Thoracic aorta (tissue), 2 donors: ENCODE results near the gene USF3. TPM values are rescaled to one million over a fixed set of nuclear protein-coding genes. Genes with fewer than 3 reads are reported as not detected.

Experiments used
- ATAC-seq: fragments of 150-250 bp; one replicate; pipeline ENCODE4 v1.8.0; 2017; ENCODE audit warnings: low read depth; ENCODE audit not compliant: insufficient number of reproducible peaks, low FRiP score
- DNase-seq: peaks from one replicate; pipeline ENCODE4 v3.0.0-alpha.2; 2020; ENCODE audit warnings: low spot score
- H3K27ac ChIP-seq, 2 donors: fragments of 200-600 bp; sonication (generic); 1 replicate in 1 of 2; 2 replicates in 1 of 2; pipeline ENCODE4 v1.5.1; 2016; ENCODE audit warnings: mild to moderate bottlenecking in 2 of 2, moderate library complexity in 2 of 2
- H3K27me3 ChIP-seq: fragments of 200-600 bp; sonication (generic); replicated peaks from 2 replicates; pipeline ENCODE4 v1.6.0; 2016; ENCODE audit warnings: mild to moderate bottlenecking; ENCODE audit not compliant: insufficient read depth
- H3K36me3 ChIP-seq: fragments of 200-600 bp; sonication (generic); one replicate; pipeline ENCODE4 v1.5.1; 2016
- H3K4me1 ChIP-seq, 2 donors: fragments of 200-600 bp; sonication (generic); 1 replicate in 1 of 2; 2 replicates in 1 of 2; pipeline versions ENCODE4 v1.5.1 to v1.6.0; 2016; ENCODE audit warnings: low read depth in 2 of 2, mild to moderate bottlenecking in 1 of 2; ENCODE audit not compliant: control insufficient read depth in 1 of 2
- H3K4me3 ChIP-seq: fragments of 200-600 bp; sonication (generic); 2 replicates; pipeline ENCODE4 v1.5.1; 2016; ENCODE audit warnings: mild to moderate bottlenecking
- H3K9me3 ChIP-seq: fragments of 200-600 bp; sonication (generic); 2 replicates; pipeline ENCODE4 v1.5.1; 2016
- CTCF ChIP-seq: fragments of 200-600 bp; sonication (generic); IDR thresholded peaks from one replicate; pipeline ENCODE4 v1.5.1; 2019; ENCODE audit warnings: antibody characterized with exemption
- total RNA-seq, 2 donors: library from RNA; depleted of rRNA; stranded (reverse); fragments of >200 nt; gene quantifications; one replicate each; pipeline versions ENCODE4 v1.1.0 to v1.2.3, GENCODE V29; 2016

USF3 gene
- total RNA-seq, 2 donors from 2014 or later: 14.8 to 20.3 TPM

GRCh38 chr3:113730550-113730949 is 34.1 kb upstream of the USF3 start:
- no peak for TF ChIP-seq CTCF
- Histone ChIP-seq H3K27ac (no peak overlapping the region), H3K36me3 (no peaks in the 10 kb centered on the region), H3K27me3 (no peaks in the 10 kb centered on the region), H3K4me3 (no peak overlapping the region), H3K9me3 (no peaks in the 10 kb centered on the region), H3K4me1 (no peaks in the 10 kb centered on the region)
- ATAC-seq: no peak
- no peak for DNase-seq

- no peaks in the 10 kb centered on the region for H3K4me1 ChIP-seq
- DNase-seq: no peak
- no peak for TF ChIP-seq CTCF
Measured at GRCh38 chr3:113728661-113729060, 32.2 kb upstream of the USF3 start.

DNA sequence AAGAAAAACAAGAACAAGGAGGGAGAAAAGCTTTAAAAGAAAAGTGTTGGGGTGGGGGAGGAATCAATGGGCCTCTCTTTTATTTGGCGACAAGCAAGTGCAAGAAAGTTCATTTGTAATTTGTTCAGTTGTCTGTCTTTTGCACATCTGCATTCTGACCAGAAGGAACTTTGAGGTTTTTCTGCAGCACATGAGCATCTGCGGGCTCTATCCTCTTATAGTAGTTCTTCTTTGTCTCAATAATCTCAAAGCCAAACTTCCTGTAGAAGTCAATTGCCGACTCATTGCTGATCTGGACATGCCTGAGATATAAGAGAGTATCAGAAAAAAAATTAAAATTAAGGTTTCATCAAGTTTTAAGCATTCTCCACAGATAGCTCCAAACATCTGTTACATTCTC is 25.2 kb upstream of the USF3 start:
- Histone ChIP-seq H3K4me3 (no peak overlapping the region), H3K27ac (no peak overlapping the region), H3K27me3 (no peaks in the 10 kb centered on the region), H3K4me1 (peaks cover 7 to 14% of the 10 kb centered on the region in 2 donors), H3K36me3 (peaks cover 14% of the 10 kb centered on the region), H3K9me3 (no peaks in the 10 kb centered on the region)
- DNase-seq (no peak), ATAC-seq (no peak)
- TF ChIP-seq CTCF: no peak

More at GRCh38 chr3:113728661-113729060, 32.2 kb upstream of the USF3 start:
- H3K27me3 ChIP-seq: no peaks in the 10 kb centered on the region
- H3K4me3 ChIP-seq: no peak overlapping the region
- ATAC-seq: no peak
- H3K27ac ChIP-seq: no peak overlapping the region
- no peaks in the 10 kb centered on the region for H3K36me3 ChIP-seq
- no peaks in the 10 kb centered on the region for H3K9me3 ChIP-seq

DNA sequence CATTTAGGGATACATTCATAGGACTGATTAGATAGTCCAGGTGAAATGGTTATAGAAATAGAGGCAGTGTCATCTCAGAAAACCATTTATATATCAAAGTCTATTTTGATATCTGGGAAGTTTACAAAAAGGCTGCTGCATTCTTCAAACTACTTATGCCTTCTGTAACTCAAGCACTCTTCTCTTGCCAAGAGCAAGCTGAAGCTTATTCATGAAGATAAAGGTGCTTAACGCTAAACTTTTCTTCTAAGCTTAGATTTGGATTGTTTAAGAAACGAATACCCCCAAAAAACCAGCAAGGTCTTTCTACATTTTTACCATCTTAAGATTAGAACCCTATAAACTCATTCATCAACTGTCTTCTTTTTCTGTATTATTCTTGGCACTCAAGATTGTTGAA is 23.3 kb upstream of the USF3 start:
- TF ChIP-seq CTCF: no peak
- no peaks in the 10 kb centered on the region for H3K27me3 ChIP-seq
- no peak for ATAC-seq
- no peaks in the 10 kb centered on the region for H3K9me3 ChIP-seq
- peaks cover 7 to 14% of the 10 kb centered on the region in 2 donors for H3K4me1 ChIP-seq
- no peak overlapping the region for H3K4me3 ChIP-seq
- DNase-seq: no peak
- H3K36me3 ChIP-seq: peaks cover 14% of the 10 kb centered on the region
- H3K27ac ChIP-seq: no peak overlapping the region

- TF ChIP-seq CTCF: no peak
- Histone ChIP-seq H3K27me3 (no peaks in the 10 kb centered on the region), H3K4me3 (no peak overlapping the region), H3K4me1 (peaks cover 7 to 14% of the 10 kb centered on the region in 2 donors), H3K27ac (no peak overlapping the region), H3K36me3 (peaks cover 14% of the 10 kb centered on the region), H3K9me3 (no peaks in the 10 kb centered on the region)
- DNase-seq (no peak), ATAC-seq (no peak)
Measured at GRCh38 chr3:113719294-113719693, 22.9 kb upstream of the USF3 start.
